ENCODE data around the gene BCAS1.
A peak's percentile ranks its signal among the peaks of the same experiment; 100 is the strongest.

DNA sequence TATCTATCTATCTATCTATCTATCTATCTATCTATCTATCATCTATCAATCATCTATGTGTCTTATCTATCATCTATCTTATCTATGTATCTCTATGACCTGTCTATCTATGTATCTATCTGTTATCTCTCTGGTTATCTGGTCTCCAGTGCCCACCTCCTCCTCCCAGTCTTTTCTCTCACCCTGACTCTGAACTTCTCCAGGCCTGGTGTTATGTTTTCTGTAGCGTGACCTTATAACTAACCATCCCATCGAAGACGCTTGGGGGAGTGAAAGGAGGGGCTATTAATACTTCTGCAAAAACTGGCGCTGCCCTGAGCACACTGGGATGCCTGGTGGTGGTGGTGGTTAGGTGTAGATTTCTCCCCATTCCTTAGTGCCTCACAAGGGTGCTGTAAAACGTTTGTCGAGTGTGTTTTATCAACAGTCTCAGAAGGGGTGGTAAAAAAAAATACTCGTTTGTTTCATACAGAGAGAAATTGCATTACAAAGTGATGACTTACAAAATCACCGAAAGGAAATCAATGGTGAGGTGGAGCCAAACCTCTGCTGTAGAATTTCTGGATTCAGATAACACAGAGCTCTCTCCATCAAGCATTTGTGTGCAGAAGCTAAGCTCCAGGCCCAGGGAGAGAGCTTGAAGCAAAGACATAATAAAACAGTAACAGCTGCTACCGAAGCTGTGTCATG, 156.2 kb downstream of the BCAS1 start:
- no peak for TF ChIP-seq CTCF (IDR thresholded peaks at IDR 0.05; ENCODE audit: insufficient read depth, low read length)
- peak; percentile 35; the same call in 1 of the 2 replicates for TF ChIP-seq POLR2AphosphoS5 (IDR thresholded peaks at IDR 0.05; ENCODE audit: low read depth)
